ENCODE measurements around the gene GABRG3. TPM values are rescaled to one million over a fixed set of nuclear protein-coding genes. Genes with fewer than 3 reads are reported as not detected.

GABRG3 gene
- total RNA-seq, 1 donor, result not detected

- no peak for TF ChIP-seq CTCF (IDR thresholded peaks at IDR 0.05; ENCODE audit: insufficient read depth, low read depth, low read length)
- no peak for DNase-seq (ENCODE audit: low read depth)
- no peak overlapping the region for H3K4me3 ChIP-seq (ENCODE audit: low read depth, low read length)
Observed at GRCh38 chr15:27042646-27043045, 71.7 kb downstream of the GABRG3 start.

GRCh38 chr15:27043770-27044169, 72.8 kb downstream of the GABRG3 start:
- TF ChIP-seq CTCF (IDR thresholded peaks at IDR 0.05; ENCODE audit: insufficient read depth, low read depth, low read length), result no peak
- no peak overlapping the region for H3K4me3 ChIP-seq (ENCODE audit: low read depth, low read length)
- DNase-seq (ENCODE audit: low read depth), result no peak

- no peak for DNase-seq (ENCODE audit: low read depth)
- no peak for TF ChIP-seq CTCF (IDR thresholded peaks at IDR 0.05; ENCODE audit: insufficient read depth, low read depth, low read length)
- no peak overlapping the region for H3K4me3 ChIP-seq (ENCODE audit: low read depth, low read length)
Observed at GRCh38 chr15:27045796-27046195, 74.8 kb downstream of the GABRG3 start.

GRCh38 chr15:27046880-27047279, 75.9 kb downstream of the GABRG3 start:
- no peak overlapping the region for H3K4me3 ChIP-seq (ENCODE audit: low read depth, low read length)
- no peak for TF ChIP-seq CTCF (IDR thresholded peaks at IDR 0.05; ENCODE audit: insufficient read depth, low read depth, low read length)
- no peak for DNase-seq (ENCODE audit: low read depth)

- no peak for TF ChIP-seq CTCF (IDR thresholded peaks at IDR 0.05; ENCODE audit: insufficient read depth, low read depth, low read length)
- no peak for DNase-seq (ENCODE audit: low read depth)
- H3K4me3 ChIP-seq (ENCODE audit: low read depth, low read length), result no peak overlapping the region
Observed at GRCh38 chr15:27050163-27050562, 79.2 kb downstream of the GABRG3 start.

- no peak for DNase-seq (ENCODE audit: low read depth)
- no peak for TF ChIP-seq CTCF (IDR thresholded peaks at IDR 0.05; ENCODE audit: insufficient read depth, low read depth, low read length)
Observed at GRCh38 chr15:27054426-27054825, 83.4 kb downstream of the GABRG3 start.

GRCh38 chr15:27057904-27058645, 87.1 kb downstream of the GABRG3 start:
- no peak overlapping the region for H3K4me3 ChIP-seq (ENCODE audit: low read depth, low read length)
- no peak for TF ChIP-seq CTCF (IDR thresholded peaks at IDR 0.05; ENCODE audit: insufficient read depth, low read depth, low read length)
- DNase-seq (ENCODE audit: low read depth), result no peak

More at GRCh38 chr15:27054426-27054825, 83.4 kb downstream of the GABRG3 start:
- H3K4me3 ChIP-seq (ENCODE audit: low read depth, low read length), result no peak overlapping the region
